IPS-NIHi7 (cell line): ENCODE data around the gene TBC1D9.

Experiments
- DNase-seq: peaks from one replicate; pipeline ENCODE4 v3.0.0; 2012; ENCODE audit warnings: mixed read lengths; ENCODE audit errors: extremely low spot score

Gene TBC1D9

GRCh38 chr4:140648716-140649308, 107.4 kb downstream of the TBC1D9 start:
- DNase-seq, result no peak

- DNase-seq, result no peak
Measured at GRCh38 chr4:140645614-140646412, 110.4 kb downstream of the TBC1D9 start.

GRCh38 chr4:140645196-140645595, 111.0 kb downstream of the TBC1D9 start:
- DNase-seq, result no peak

GRCh38 chr4:140644470-140645185, 111.6 kb downstream of the TBC1D9 start:
- no peak for DNase-seq

GRCh38 chr4:140643571-140644055, 112.6 kb downstream of the TBC1D9 start:
- DNase-seq, result no peak

- no peak for DNase-seq
Measured at GRCh38 chr4:140642674-140643437, 113.3 kb downstream of the TBC1D9 start.

GRCh38 chr4:140641789-140642439, 114.3 kb downstream of the TBC1D9 start:
- peak; percentile 84 for DNase-seq

GRCh38 chr4:140641105-140641555, 115.1 kb downstream of the TBC1D9 start:
- no peak for DNase-seq

GRCh38 chr4:140640150-140640748, 115.9 kb downstream of the TBC1D9 start:
- DNase-seq, result no peak

GRCh38 chr4:140639066-140639465, 117.1 kb downstream of the TBC1D9 start:
- no peak for DNase-seq

- peak; percentile 61 for DNase-seq
Measured at GRCh38 chr4:140637836-140638235, 118.3 kb downstream of the TBC1D9 start.

GRCh38 chr4:140635606-140636005, 120.6 kb downstream of the TBC1D9 start:
- peak; percentile 54 for DNase-seq

- no peak for DNase-seq
Measured at GRCh38 chr4:140633951-140634350, 122.2 kb downstream of the TBC1D9 start.

GRCh38 chr4:140633124-140633523, 123.1 kb downstream of the TBC1D9 start:
- DNase-seq, result no peak

GRCh38 chr4:140630246-140630645, 125.9 kb downstream of the TBC1D9 start:
- no peak for DNase-seq

- DNase-seq, result no peak
Measured at GRCh38 chr4:140628016-140628415, 128.2 kb downstream of the TBC1D9 start.

GRCh38 chr4:140626661-140627376, 129.4 kb downstream of the TBC1D9 start:
- no peak for DNase-seq

GRCh38 chr4:140622333-140622958, 133.7 kb downstream of the TBC1D9 start:
- DNase-seq, result no peak

GRCh38 chr4:140621161-140621560, 135.0 kb downstream of the TBC1D9 start:
- no peak for DNase-seq
